Osteoblast (primary cell): Measurements from ENCODE around the gene ARMCX1. TPM values are rescaled to one million over a fixed set of nuclear protein-coding genes. Genes with fewer than 3 reads are reported as not detected.
A peak's percentile ranks its signal among the peaks of the same experiment; 100 is the strongest.

Experiments used
- DNase-seq: peaks from one replicate; pipeline ENCODE4 v3.0.0; 2011; ENCODE audit warnings: low spot score, mixed read lengths; ENCODE audit not compliant: insufficient read length; ENCODE audit errors: missing footprints
- H2AFZ ChIP-seq: 2 replicates; pipeline ENCODE4 v1.6.0; 2011; ENCODE audit warnings: mild to moderate bottlenecking, low read length
- H3K27ac ChIP-seq: 2 replicates; pipeline ENCODE4 v1.5.1; 2011; ENCODE audit warnings: mild to moderate bottlenecking, low read depth, low read length, moderate library complexity
- H3K27me3 ChIP-seq: 2 replicates; pipeline ENCODE4 v1.6.0; 2012; ENCODE audit warnings: mild to moderate bottlenecking, control low read depth, inconsistent platforms, low read length, moderate library complexity; ENCODE audit not compliant: insufficient read depth
- H3K36me3 ChIP-seq: 2 replicates; pipeline ENCODE4 v1.5.1; 2011; ENCODE audit warnings: mild to moderate bottlenecking, low read length, control low read depth, moderate library complexity; ENCODE audit not compliant: insufficient read depth
- H3K4me1 ChIP-seq: 2 replicates; pipeline ENCODE4 v1.5.1; 2011; ENCODE audit warnings: mild to moderate bottlenecking, low read length, control low read depth, moderate library complexity; ENCODE audit not compliant: insufficient read depth
- H3K4me2 ChIP-seq: 2 replicates; pipeline ENCODE4 v1.6.0; 2011; ENCODE audit warnings: mild to moderate bottlenecking, low read length; ENCODE audit not compliant: insufficient read depth
- H3K4me3 ChIP-seq: fragments of 200-600 bp; sonication (generic); 3 replicates; pipeline ENCODE4 v1.5.1; 2012; ENCODE audit warnings: mild to moderate bottlenecking, low read length, inconsistent platforms; ENCODE audit not compliant: insufficient read depth
- H3K79me2 ChIP-seq: 2 replicates; pipeline ENCODE4 v1.6.0; 2012; ENCODE audit warnings: mild to moderate bottlenecking, low read length, control low read depth, inconsistent platforms; ENCODE audit not compliant: insufficient read depth
- H3K9me3 ChIP-seq: 2 replicates; pipeline ENCODE4 v1.5.1; 2011; ENCODE audit warnings: low read depth, low read length, control low read depth
- H4K20me1 ChIP-seq: 2 replicates; pipeline ENCODE4 v1.6.0; 2012; ENCODE audit warnings: mild to moderate bottlenecking, low read length, control low read depth; ENCODE audit not compliant: insufficient read depth
- total RNA-seq: library from RNA; depleted of rRNA; stranded (reverse); fragments of >200 nt; gene quantifications from 2 replicates; pipeline ENCODE4 v1.2.3, GENCODE V29; 2012
- TF ChIP-seq, protein P1 (sequence below): IDR thresholded peaks from 2 replicates; pipeline ENCODE4 v1.5.1; 2011; ENCODE audit warnings: mild to moderate bottlenecking, low read depth, low read length, moderate library complexity; ENCODE audit errors: extremely low read depth

Gene ARMCX1
- total RNA-seq, 1 donor = 67.7 TPM

DNA sequence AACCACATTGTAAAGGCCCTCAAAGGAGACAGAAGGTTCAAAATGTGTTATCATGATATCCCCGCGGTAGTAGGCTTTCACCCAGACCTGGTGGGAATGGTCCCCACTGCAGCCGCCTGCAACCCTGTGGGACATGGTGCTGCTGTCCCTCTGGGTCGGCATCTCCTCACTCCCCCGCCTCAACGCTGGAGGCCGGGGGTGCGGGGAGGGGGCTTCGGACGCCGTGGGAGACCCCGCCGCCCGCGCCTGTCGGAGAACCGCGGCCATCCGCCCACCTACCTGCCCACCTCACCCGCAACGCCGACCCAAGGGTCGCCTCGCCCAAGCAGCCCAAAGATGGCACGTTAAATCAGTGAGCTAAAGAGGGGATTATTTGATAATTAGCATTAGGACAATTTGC is 11.2 kb upstream of the ARMCX1 start:
- Histone ChIP-seq H3K4me2 (no peak overlapping the region), H3K27me3 (no peaks in the 10 kb centered on the region), H4K20me1 (no peaks in the 10 kb centered on the region), H3K36me3 (no peaks in the 10 kb centered on the region), H3K4me1 (no peaks in the 10 kb centered on the region), H3K27ac (no peak overlapping the region), H3K9me3 (peaks cover 3% of the 10 kb centered on the region), H3K79me2 (no peaks in the 10 kb centered on the region), H2AFZ (no peak overlapping the region), H3K4me3 (no peak overlapping the region)
- TF ChIP-seq, protein P1, sequence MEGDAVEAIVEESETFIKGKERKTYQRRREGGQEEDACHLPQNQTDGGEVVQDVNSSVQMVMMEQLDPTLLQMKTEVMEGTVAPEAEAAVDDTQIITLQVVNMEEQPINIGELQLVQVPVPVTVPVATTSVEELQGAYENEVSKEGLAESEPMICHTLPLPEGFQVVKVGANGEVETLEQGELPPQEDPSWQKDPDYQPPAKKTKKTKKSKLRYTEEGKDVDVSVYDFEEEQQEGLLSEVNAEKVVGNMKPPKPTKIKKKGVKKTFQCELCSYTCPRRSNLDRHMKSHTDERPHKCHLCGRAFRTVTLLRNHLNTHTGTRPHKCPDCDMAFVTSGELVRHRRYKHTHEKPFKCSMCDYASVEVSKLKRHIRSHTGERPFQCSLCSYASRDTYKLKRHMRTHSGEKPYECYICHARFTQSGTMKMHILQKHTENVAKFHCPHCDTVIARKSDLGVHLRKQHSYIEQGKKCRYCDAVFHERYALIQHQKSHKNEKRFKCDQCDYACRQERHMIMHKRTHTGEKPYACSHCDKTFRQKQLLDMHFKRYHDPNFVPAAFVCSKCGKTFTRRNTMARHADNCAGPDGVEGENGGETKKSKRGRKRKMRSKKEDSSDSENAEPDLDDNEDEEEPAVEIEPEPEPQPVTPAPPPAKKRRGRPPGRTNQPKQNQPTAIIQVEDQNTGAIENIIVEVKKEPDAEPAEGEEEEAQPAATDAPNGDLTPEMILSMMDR = no peak
- no peak for DNase-seq

DNA sequence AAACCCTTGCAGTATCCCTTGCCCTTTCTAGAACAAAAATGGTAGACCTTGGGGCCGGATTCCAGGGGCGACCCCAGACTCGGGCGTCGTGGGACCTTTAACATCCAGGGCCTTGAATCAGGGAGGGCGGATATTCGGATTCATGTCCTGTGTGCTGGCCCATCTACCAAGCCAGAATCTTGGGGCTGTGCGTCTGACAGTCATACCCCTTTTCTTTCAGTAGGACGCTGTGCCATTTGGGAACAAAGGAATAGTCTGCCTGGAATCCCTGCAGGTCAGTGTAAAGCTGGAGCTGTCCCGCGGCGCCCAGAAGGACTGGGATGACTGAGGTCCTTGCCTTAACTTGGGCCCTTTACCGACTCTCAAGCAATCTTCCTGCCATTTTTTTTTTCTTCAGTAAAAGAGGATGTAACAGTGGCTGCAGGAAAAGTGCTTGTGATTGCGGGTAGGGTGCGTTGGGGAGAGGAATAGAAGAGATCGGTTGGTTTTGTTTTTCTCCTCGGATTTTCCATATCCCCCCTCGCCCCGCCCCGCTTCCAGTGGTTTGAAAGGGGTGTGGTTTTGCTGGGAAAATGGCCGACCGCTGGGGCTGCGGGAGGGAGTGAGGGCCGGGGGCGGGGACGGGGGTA is 518 bp downstream of the ARMCX1 start:
- TF ChIP-seq, protein P1 = no peak
- peak; percentile 82 for DNase-seq
- H4K20me1 ChIP-seq = no peaks in the 10 kb centered on the region

DNA sequence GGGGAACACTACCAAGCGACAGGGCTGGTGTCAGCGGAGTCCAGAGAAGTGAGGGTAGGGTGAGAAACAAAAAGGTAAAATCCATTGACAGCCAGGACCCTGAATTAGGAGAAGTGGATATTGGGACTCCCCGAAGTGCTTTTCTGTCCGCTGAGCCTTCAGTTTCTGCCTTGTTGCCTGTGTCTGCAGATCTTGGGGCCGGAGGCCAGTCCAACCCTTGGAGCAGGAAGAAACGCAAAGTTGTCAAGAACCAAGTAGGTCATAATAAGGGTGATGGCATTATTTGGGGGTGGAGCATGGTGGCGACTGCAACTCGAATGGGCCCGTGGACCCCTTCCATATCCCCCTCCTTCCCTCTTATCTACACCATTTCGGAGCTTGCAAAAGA is 1.0 kb downstream of the ARMCX1 start:
- Histone ChIP-seq H2AFZ (peak overlapping the region; percentile 58), H3K27me3 (no peaks in the 10 kb centered on the region), H3K36me3 (peaks cover 10% of the 10 kb centered on the region), H3K9me3 (no peaks in the 10 kb centered on the region), H4K20me1 (no peaks in the 10 kb centered on the region), H3K4me3 (peak overlapping the region; percentile 77), H3K4me1 (no peaks in the 10 kb centered on the region), H3K4me2 (peak overlapping the region; percentile 91), H3K79me2 (peaks cover 8% of the 10 kb centered on the region), H3K27ac (no peak overlapping the region)
- DNase-seq = no peak
- TF ChIP-seq, protein P1 = no peak

More for the DNA sequence above, 518 bp downstream of the ARMCX1 start:
- peaks cover 10% of the 10 kb centered on the region for H3K36me3 ChIP-seq
- H3K27ac ChIP-seq = peak overlapping the region; percentile 94
- H3K9me3 ChIP-seq = no peaks in the 10 kb centered on the region
- H3K4me1 ChIP-seq = no peaks in the 10 kb centered on the region
- peak overlapping the region; percentile 91 for H3K4me2 ChIP-seq
- peaks cover 8% of the 10 kb centered on the region for H3K79me2 ChIP-seq
- peak overlapping the region; percentile 77 for H3K4me3 ChIP-seq
- no peaks in the 10 kb centered on the region for H3K27me3 ChIP-seq
- H2AFZ ChIP-seq = peak overlapping the region; percentile 89

DNA sequence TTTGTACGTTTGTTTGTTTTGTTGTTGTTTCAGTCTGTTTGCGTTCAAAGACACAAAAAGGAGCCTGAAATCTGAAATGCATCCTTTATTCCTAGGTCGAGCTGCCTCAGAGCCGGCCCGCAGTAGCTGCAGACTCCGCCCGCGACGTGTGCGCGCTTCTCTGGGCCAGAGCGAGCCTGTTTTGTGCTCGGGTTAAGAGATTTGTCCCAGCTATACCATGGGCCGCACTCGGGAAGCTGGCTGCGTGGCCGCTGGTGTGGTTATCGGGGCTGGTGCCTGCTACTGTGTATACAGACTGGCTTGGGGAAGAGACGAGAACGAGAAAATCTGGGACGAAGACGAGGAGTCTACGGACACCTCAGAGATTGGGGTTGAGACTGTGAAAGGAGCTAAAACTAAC is 2.4 kb downstream of the ARMCX1 start:
- no peaks in the 10 kb centered on the region for H3K9me3 ChIP-seq
- DNase-seq = no peak
- no peaks in the 10 kb centered on the region for H3K4me1 ChIP-seq
- peaks cover 8% of the 10 kb centered on the region for H3K79me2 ChIP-seq
- no peak overlapping the region for H3K27ac ChIP-seq
- no peak overlapping the region for H2AFZ ChIP-seq
- H4K20me1 ChIP-seq = no peaks in the 10 kb centered on the region
- H3K36me3 ChIP-seq = peaks cover 10% of the 10 kb centered on the region
- TF ChIP-seq, protein P1 = no peak
- H3K4me2 ChIP-seq = no peak overlapping the region
- no peak overlapping the region for H3K4me3 ChIP-seq
- H3K27me3 ChIP-seq = no peaks in the 10 kb centered on the region
